HepG2 (cell line): ENCODE data around the gene SRPRA. TPM values are rescaled to one million over a fixed set of nuclear protein-coding genes. Genes with fewer than 3 reads are reported as not detected.
A peak's percentile ranks its signal among the peaks of the same experiment; 100 is the strongest.

ENCODE experiments used
- ATAC-seq: fragments of 200-7000 bp; cut with Tn5 transposase; 3 replicates; pipeline ENCODE4 v1.9.1; 2020; ENCODE audit warnings: mild to moderate bottlenecking, moderate library complexity
- BruUV-seq: library from RNA; stranded (reverse); fragments of 400-500 nt; replicated peaks from 2 replicates; lab custom pipeline; 2021; lab: Mats Ljungman, UMichigan
- CTCF ChIA-PET: fragments of 300-600 bp; formaldehyde crosslinking; extraction: SDS; loops from one replicate; lab custom pipeline; 2021; ENCODE audit warnings: low total read pairs, inconsistent platforms, low intra/inter-chr PET ratio; lab: Yijun Ruan, JAX
- POLR2A ChIA-PET: fragments of 350-600 bp; sonication (Branson Sonifier 250); formaldehyde crosslinking; loops from one replicate; lab custom pipeline; 2020; ENCODE audit warnings: antibody characterized with exemption, inconsistent platforms; lab: Yijun Ruan, JAX
- DNase-seq: peaks from one replicate; pipeline ENCODE4 v3.0.0-alpha.2; 2015; ENCODE audit warnings: low spot score
- FAIRE-seq: peaks from 3 replicates; lab custom pipeline; 2011; peaks lifted over from hg19 to GRCh38; lab: Jason Lieb, UNC
- H2AFZ ChIP-seq: one replicate; pipeline ENCODE4 v1.6.1; 2011; ENCODE audit warnings: low read length, inconsistent platforms
- H3K27ac ChIP-seq: fragments of 300-600 bp; 3 replicates; pipeline ENCODE4 v1.8.0; 2011; ENCODE audit warnings: mixed run types, mild to moderate bottlenecking, mixed read lengths, low read length, inconsistent platforms; ENCODE audit not compliant: insufficient read depth; ENCODE audit errors: extremely low read length
- H3K27me3 ChIP-seq, 2 experiments: fragments of 200-600 bp in 1 of 2; 2 replicates in 1 of 2; 3 replicates in 1 of 2; pipeline versions ENCODE4 v1.6.0 to v1.8.0; 2011; ENCODE audit warnings: low read length in 2 of 2, mild to moderate bottlenecking in 2 of 2, moderate library complexity in 2 of 2, inconsistent platforms in 1 of 2; ENCODE audit not compliant: insufficient read depth in 2 of 2, control insufficient read depth in 1 of 2
- H3K36me3 ChIP-seq, 2 experiments: fragments of 200-600 bp in 1 of 2; replicated peaks in 1 of 2; 2 replicates in 1 of 2; 3 replicates in 1 of 2; pipeline versions ENCODE4 v1.5.1 to v1.8.0; 2011; ENCODE audit warnings: low read length in 2 of 2, inconsistent platforms in 1 of 2; ENCODE audit not compliant: insufficient read depth in 2 of 2, control insufficient read depth in 1 of 2
- H3K4me1 ChIP-seq: 2 replicates; pipeline ENCODE4 v1.5.1; 2012; ENCODE audit warnings: low read length, inconsistent platforms; ENCODE audit not compliant: insufficient read depth
- H3K4me2 ChIP-seq: 2 replicates; pipeline ENCODE4 v1.6.0; 2011; ENCODE audit warnings: low read depth, low read length, inconsistent platforms
- H3K4me3 ChIP-seq, 3 experiments: fragments of 200-600 bp in 1 of 3; sonication (generic), shearing (Covaris generic) in 1 of 3; replicated peaks in 1 of 3; 2 replicates each; pipeline ENCODE4 v1.5.1; 2011 to 2016; ENCODE audit warnings: low read length in 3 of 3, inconsistent platforms in 2 of 3, low read depth in 2 of 3, mild to moderate bottlenecking in 2 of 3, control low read depth in 1 of 3, mixed read lengths in 1 of 3; ENCODE audit not compliant: insufficient read depth in 1 of 3
- H3K79me2 ChIP-seq: one replicate; pipeline ENCODE4 v1.6.1; 2011; ENCODE audit warnings: low read length, inconsistent platforms; ENCODE audit not compliant: insufficient read depth
- H3K9ac ChIP-seq: 2 replicates; pipeline ENCODE4 v1.6.0; 2011; ENCODE audit warnings: mild to moderate bottlenecking, low read depth, low read length, inconsistent platforms; ENCODE audit not compliant: insufficient read depth
- H3K9me3 ChIP-seq: 2 replicates; pipeline ENCODE4 v1.5.1; 2012; ENCODE audit warnings: mild to moderate bottlenecking, low read length
- H4K20me1 ChIP-seq: 2 replicates; pipeline ENCODE4 v1.6.0; 2011; ENCODE audit warnings: inconsistent platforms, mild to moderate bottlenecking, low read length, moderate library complexity; ENCODE audit not compliant: insufficient read depth
- CC2D1A ChIP-seq: sonication (generic); formaldehyde crosslinking; IDR thresholded peaks from 2 replicates; pipeline ENCODE4 v1.8.1; 2023; ENCODE audit warnings: mild to moderate bottlenecking, missing genetic modification reagents
- DPF2 ChIP-seq: sonication (generic); formaldehyde crosslinking; IDR thresholded peaks from 2 replicates; pipeline ENCODE4 v1.4.0; 2020; ENCODE audit warnings: mild to moderate bottlenecking, low read depth, missing genetic modification reagents, borderline replicate concordance
- MATR3 ChIP-seq: sonication (generic); formaldehyde crosslinking; IDR thresholded peaks from 2 replicates; pipeline ENCODE4 v1.4.0; 2020; ENCODE audit warnings: missing genetic modification reagents
- MBD4 ChIP-seq: IDR thresholded peaks from 2 replicates; pipeline ENCODE4 v1.6.1; 2012; ENCODE audit warnings: low read length, inconsistent platforms, borderline replicate concordance
- SALL1 ChIP-seq: sonication (generic); formaldehyde crosslinking; IDR thresholded peaks from 2 replicates; pipeline ENCODE4 v1.8.0; 2022; ENCODE audit warnings: mild to moderate bottlenecking, missing genetic modification reagents
- TEAD3 ChIP-seq: optimal IDR thresholded peaks from 2 replicates; pipeline ENCODE3; 2016; ENCODE audit warnings: borderline replicate concordance
- ZNF121 ChIP-seq: sonication (generic); formaldehyde crosslinking; IDR thresholded peaks from 2 replicates; pipeline ENCODE4 v1.5.0; 2020; ENCODE audit warnings: mild to moderate bottlenecking, missing genetic modification reagents
- ZNF17 ChIP-seq: sonication (generic); formaldehyde crosslinking; IDR thresholded peaks from 2 replicates; pipeline ENCODE4 v1.5.0; 2020; ENCODE audit warnings: mild to moderate bottlenecking, missing genetic modification reagents
- ZNF3 ChIP-seq: IDR thresholded peaks from 2 replicates; pipeline ENCODE4 v1.7.0; 2017; ENCODE audit warnings: inconsistent platforms
- ZNF30 ChIP-seq: sonication (generic); formaldehyde crosslinking; IDR thresholded peaks from 2 replicates; pipeline ENCODE4 v1.5.0; 2020; ENCODE audit warnings: mild to moderate bottlenecking, missing genetic modification reagents
- ZNF619 ChIP-seq: sonication (generic); formaldehyde crosslinking; IDR thresholded peaks from 2 replicates; pipeline ENCODE4 v1.4.0; 2020; ENCODE audit warnings: mild to moderate bottlenecking, missing genetic modification reagents
- ZNF788 ChIP-seq: sonication (generic); formaldehyde crosslinking; IDR thresholded peaks from 2 replicates; pipeline ENCODE4 v1.5.0; 2020; ENCODE audit warnings: mild to moderate bottlenecking, missing genetic modification reagents, borderline replicate concordance
- WGBS: methylation state at CpG from one replicate; pipeline ENCODE4 v1.1.6; 2017; ENCODE audit warnings: low lambda C conversion rate; 5-methylcytosine and 5-hydroxymethylcytosine counted together
- in situ Hi-C: cut with HindIII; loops from 2 replicates; pipeline ENCODE4 v1.10.0; 2017; ENCODE audit warnings: low pct_unique_long_range_greater_than_20kb; ENCODE audit not compliant: extremely low pct_ligation_motif_present
- intact Hi-C: fragments of 100-400 bp; cut with micrococcal nuclease; formaldehyde crosslinking; loops from one replicate; pipeline ENCODE4 v1.10.0; 2022; ENCODE audit not compliant: unreplicated experiment
- polyA plus RNA-seq, 8 experiments: library from polyadenylated mRNA; depleted of rRNA in 3 of 8; stranded (reverse) in 7 of 8; unstranded in 1 of 8; fragments of >200 nt; fragmentation: Illumina TruSeq in 4 of 8; extraction: Trizol in 4 of 8; gene quantifications; 2 replicates each; pipeline versions ENCODE4 v1.2.1 to v1.2.3, GENCODE V29; 2011 to 2016; ENCODE audit warnings: low read depth in 4 of 8, missing spikeins in 1 of 8, mixed read lengths in 1 of 8; ENCODE audit not compliant: insufficient read depth in 1 of 8
- total RNA-seq, 5 experiments: library from RNA; depleted of rRNA; stranded (reverse); fragments of >200 nt; fragmentation: Illumina TruSeq; extraction: Trizol; gene quantifications; 2 replicates each; pipeline ENCODE4 v1.2.3, GENCODE V29; 2016; ENCODE audit warnings: low read depth in 1 of 5
- TF ChIP-seq, protein P1 (sequence below): sonication (generic); formaldehyde crosslinking; IDR thresholded peaks from 2 replicates; pipeline ENCODE4 v1.5.1; 2020; ENCODE audit warnings: mild to moderate bottlenecking, missing genetic modification reagents
- TF ChIP-seq, protein P2 (sequence below): sonication (generic); formaldehyde crosslinking; IDR thresholded peaks from 2 replicates; pipeline ENCODE4 v1.4.0; 2020; ENCODE audit warnings: missing genetic modification reagents
- TF ChIP-seq, protein P3 (sequence below): sonication (generic); formaldehyde crosslinking; IDR thresholded peaks from 2 replicates; pipeline ENCODE4 v1.8.0; 2022; ENCODE audit warnings: missing genetic modification reagents, mild to moderate bottlenecking, moderate library complexity, borderline replicate concordance

SRPRA gene
- total and polyA plus RNA-seq, 2 of the 13 experiments (the other 11 are each of a cell fraction or from before 2014, with no cell fraction given): 27.7 to 64.6 TPM

DNA sequence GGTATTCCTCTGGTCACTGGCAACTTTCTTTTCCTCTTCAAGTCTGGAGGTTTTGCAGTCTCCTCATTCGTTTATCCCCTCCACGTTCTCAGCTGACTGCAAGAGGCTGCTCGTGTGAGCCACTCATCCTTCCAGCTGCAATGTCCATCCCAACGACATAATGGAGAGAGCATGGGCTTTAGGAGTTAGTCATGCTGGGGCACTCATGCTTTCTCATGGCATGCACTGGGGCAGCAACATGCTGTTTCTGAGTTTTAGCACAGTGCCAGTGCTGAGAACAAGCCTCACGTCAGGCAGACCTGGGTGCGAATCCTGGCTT is 42.3 kb upstream of the SRPRA start (continued):
- TF ChIP-seq ZNF17 (CRISPR knock-in tag) (no peak), DPF2 (CRISPR knock-in tag) (no peak), MATR3 (CRISPR knock-in tag) (no peak), MBD4 (no peak), CC2D1A (CRISPR knock-in tag) (no peak), ZNF619 (CRISPR knock-in tag) (no peak)
- TF ChIP-seq, protein P1, sequence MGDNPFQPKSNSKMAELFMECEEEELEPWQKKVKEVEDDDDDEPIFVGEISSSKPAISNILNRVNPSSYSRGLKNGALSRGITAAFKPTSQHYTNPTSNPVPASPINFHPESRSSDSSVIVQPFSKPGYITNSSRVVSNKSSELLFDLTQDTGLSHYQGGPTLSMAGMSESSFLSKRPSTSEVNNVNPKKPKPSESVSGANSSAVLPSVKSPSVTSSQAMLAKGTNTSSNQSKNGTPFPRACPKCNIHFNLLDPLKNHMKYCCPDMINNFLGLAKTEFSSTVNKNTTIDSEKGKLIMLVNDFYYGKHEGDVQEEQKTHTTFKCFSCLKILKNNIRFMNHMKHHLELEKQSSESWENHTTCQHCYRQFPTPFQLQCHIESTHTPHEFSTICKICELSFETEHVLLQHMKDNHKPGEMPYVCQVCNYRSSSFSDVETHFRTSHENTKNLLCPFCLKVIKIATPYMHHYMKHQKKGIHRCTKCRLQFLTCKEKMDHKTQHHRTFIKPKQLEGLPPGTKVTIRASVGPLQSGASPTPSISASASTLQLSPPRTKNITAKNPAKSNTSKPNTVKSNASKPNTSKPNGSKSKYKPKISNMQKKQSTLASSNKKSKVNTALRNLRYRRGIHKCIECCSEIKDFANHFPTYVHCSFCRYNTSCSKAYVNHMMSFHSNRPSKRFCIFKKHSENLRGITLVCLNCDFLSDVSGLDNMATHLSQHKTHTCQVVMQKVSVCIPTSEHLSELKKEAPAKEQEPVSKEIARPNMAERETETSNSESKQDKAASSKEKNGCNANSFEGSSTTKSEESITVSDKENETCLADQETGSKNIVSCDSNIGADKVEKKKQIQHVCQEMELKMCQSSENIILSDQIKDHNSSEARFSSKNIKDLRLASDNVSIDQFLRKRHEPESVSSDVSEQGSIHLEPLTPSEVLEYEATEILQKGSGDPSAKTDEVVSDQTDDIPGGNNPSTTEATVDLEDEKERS: no peak
- TF ChIP-seq, all 625 proteins: peak for 0

DNA sequence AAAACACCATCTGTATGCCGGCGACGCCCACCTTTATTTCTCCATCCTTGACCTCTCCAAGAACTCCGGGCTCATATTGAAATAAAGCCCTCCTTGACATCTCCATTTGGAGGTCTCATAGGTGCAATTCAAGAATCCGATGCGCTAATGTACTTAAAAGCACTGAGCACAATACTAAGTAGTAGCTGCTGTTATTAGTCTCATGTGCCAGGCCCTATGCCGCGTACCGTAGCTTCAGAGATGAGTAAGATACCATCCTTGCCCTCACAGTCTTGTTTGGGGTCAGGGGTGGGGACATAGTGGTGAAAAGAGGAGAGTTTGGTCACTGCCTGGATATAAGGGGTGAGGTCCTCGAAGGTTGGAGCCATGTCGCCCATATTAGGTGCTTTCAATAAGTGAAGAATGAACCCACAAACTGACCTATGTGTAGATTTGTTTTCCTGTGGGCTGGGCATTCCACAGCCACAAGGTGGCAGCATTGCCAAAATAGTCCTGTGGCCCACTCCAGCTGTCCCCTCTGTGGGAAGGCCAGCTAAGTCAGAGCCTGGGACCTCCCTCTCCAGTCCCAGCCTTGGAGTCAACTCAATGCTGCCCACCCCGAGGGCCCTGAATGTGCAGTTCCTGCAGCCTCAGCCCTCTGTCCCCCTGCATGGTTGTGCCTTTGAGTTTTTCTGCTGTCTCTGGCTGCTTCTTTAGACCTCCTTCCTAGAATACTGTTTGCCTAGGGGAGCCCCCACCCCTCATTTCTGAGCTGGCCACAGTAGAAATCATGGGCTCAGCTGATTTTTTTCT is 41.7 kb upstream of the SRPRA start:
- Histone ChIP-seq H3K9me3 (no peaks in the 10 kb centered on the region), H3K27ac (no peak overlapping the region), H3K4me2 (no peak overlapping the region), H4K20me1 (no peaks in the 10 kb centered on the region), H3K27me3 (no peaks in the 10 kb centered on the region), H3K36me3 (peaks cover 0 to 17% of the 10 kb centered on the region in 2 experiments; a peak in 3 of 5 replicates), H3K4me1 (no peaks in the 10 kb centered on the region), H3K79me2 (no peaks in the 10 kb centered on the region), H2AFZ (no peak overlapping the region), H3K4me3 (no peak overlapping the region), H3K9ac (no peak overlapping the region)
- intact Hi-C loops (loop anchor here (1.0 to 2.0 kb wide), 3 partner anchors 46 to 170 kb away; no protein-coding TSS in a partner anchor), in situ Hi-C loops (no loop called here)
- POLR2A ChIA-PET: interaction anchor here (0.7 to 0.9 kb wide), 2 partner anchors 47 to 170 kb away, joined by 3 read pairs; no protein-coding TSS in a partner anchor
- BruUV-seq: no TSS peak
- ATAC-seq (peak; percentile 98), DNase-seq (peak; percentile 63), FAIRE-seq (peak; percentile 36)
- CTCF ChIA-PET: interaction anchor here (0.6 to 1.6 kb wide), 5 partner anchors 49 to 388 kb away, joined by 3 to 13 read pairs (median 3); no protein-coding TSS in a partner anchor
- WGBS: 66% methylated on average over 12 of the region's 12 CpGs
- TF ChIP-seq, protein P2, sequence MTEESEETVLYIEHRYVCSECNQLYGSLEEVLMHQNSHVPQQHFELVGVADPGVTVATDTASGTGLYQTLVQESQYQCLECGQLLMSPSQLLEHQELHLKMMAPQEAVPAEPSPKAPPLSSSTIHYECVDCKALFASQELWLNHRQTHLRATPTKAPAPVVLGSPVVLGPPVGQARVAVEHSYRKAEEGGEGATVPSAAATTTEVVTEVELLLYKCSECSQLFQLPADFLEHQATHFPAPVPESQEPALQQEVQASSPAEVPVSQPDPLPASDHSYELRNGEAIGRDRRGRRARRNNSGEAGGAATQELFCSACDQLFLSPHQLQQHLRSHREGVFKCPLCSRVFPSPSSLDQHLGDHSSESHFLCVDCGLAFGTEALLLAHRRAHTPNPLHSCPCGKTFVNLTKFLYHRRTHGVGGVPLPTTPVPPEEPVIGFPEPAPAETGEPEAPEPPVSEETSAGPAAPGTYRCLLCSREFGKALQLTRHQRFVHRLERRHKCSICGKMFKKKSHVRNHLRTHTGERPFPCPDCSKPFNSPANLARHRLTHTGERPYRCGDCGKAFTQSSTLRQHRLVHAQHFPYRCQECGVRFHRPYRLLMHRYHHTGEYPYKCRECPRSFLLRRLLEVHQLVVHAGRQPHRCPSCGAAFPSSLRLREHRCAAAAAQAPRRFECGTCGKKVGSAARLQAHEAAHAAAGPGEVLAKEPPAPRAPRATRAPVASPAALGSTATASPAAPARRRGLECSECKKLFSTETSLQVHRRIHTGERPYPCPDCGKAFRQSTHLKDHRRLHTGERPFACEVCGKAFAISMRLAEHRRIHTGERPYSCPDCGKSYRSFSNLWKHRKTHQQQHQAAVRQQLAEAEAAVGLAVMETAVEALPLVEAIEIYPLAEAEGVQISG (CRISPR knock-in tag): 0 out of 2 replicates have a peak, but pooled peaks have one; percentile 18
- TF ChIP-seq ZNF3 (CRISPR knock-in tag) (no peak), SALL1 (CRISPR knock-in tag) (peak; percentile 10; the same call in 1 of the 2 replicates), ZNF121 (CRISPR knock-in tag) (peak; percentile 52; the same call in 1 of the 2 replicates), TEAD3 (CRISPR knock-in tag) (peak; percentile 16), ZNF788 (CRISPR knock-in tag) (peak; percentile 40; the same call in 1 of the 2 replicates), ZNF30 (CRISPR knock-in tag) (no peak)
- TF ChIP-seq, protein P3, sequence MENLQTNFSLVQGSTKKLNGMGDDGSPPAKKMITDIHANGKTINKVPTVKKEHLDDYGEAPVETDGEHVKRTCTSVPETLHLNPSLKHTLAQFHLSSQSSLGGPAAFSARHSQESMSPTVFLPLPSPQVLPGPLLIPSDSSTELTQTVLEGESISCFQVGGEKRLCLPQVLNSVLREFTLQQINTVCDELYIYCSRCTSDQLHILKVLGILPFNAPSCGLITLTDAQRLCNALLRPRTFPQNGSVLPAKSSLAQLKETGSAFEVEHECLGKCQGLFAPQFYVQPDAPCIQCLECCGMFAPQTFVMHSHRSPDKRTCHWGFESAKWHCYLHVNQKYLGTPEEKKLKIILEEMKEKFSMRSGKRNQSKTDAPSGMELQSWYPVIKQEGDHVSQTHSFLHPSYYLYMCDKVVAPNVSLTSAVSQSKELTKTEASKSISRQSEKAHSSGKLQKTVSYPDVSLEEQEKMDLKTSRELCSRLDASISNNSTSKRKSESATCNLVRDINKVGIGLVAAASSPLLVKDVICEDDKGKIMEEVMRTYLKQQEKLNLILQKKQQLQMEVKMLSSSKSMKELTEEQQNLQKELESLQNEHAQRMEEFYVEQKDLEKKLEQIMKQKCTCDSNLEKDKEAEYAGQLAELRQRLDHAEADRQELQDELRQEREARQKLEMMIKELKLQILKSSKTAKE (CRISPR knock-in tag): no peak
